Epithelial cell of esophagus (primary cell): ENCODE data around the gene NAA35.
A peak's percentile ranks its signal among the peaks of the same experiment; 100 is the strongest.
"Not testable (repeated sequence)": the region's sequence is repeated elsewhere in the genome, so short reads cannot be mapped to it uniquely, and the experiment has no call there.

Source experiments
- DNase-seq: peaks from one replicate; pipeline ENCODE4 v3.0.0; 2010; ENCODE audit warnings: low read depth
- H3K4me3 ChIP-seq: 2 replicates; pipeline ENCODE4 v1.5.1; 2011; ENCODE audit warnings: mild to moderate bottlenecking, low read length, control low read depth
- TF ChIP-seq, protein P1 (sequence below): IDR thresholded peaks from 2 replicates; pipeline ENCODE4 v1.5.1; 2011; ENCODE audit warnings: low read depth, mild to moderate bottlenecking, low read length, control low read depth, inconsistent platforms; ENCODE audit not compliant: insufficient read depth; ENCODE audit errors: missing control alignments

Gene NAA35

DNA sequence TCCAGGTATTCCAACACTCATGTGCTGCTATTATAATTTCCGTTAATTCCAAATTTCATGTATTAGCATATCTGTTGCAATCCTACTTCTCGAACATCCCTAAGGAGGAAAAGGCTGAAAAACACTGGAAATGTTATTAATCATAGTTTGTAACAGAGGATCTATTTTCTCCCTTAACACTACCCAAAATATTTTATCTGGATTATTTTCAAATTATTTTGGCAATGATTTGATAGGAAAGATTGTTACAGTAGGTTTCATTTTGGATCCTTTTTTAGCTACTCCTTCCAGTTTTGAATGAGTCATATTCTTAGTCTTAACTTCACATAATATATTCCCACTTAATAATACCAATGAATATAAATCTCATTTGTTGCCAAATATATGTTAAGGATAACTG lies 13.9 kb upstream of the NAA35 start:
- DNase-seq: no peak
- H3K4me3 ChIP-seq: no peak overlapping the region
- TF ChIP-seq, protein P1, sequence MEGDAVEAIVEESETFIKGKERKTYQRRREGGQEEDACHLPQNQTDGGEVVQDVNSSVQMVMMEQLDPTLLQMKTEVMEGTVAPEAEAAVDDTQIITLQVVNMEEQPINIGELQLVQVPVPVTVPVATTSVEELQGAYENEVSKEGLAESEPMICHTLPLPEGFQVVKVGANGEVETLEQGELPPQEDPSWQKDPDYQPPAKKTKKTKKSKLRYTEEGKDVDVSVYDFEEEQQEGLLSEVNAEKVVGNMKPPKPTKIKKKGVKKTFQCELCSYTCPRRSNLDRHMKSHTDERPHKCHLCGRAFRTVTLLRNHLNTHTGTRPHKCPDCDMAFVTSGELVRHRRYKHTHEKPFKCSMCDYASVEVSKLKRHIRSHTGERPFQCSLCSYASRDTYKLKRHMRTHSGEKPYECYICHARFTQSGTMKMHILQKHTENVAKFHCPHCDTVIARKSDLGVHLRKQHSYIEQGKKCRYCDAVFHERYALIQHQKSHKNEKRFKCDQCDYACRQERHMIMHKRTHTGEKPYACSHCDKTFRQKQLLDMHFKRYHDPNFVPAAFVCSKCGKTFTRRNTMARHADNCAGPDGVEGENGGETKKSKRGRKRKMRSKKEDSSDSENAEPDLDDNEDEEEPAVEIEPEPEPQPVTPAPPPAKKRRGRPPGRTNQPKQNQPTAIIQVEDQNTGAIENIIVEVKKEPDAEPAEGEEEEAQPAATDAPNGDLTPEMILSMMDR: no peak

DNA sequence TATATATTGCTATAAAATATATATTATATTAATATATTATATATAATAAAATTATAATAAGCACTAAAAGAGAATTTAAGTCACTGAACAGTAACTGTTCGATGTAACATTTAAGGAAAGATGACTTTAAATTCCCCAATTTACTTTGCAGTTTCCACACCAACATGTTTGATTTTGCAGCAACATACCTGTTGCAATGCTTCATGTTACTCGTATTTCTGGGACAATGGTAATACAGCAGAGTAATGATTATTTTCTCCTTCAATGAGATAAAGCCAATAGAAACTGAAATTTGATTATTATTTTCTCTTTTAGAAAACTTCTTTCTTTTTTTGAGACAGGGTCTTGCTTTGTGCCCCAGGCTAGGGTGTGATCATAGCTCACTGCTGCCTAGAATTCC lies 9.5 kb upstream of the NAA35 start:
- no peak overlapping the region for H3K4me3 ChIP-seq
- DNase-seq: no peak
- TF ChIP-seq, protein P1: no peak

DNA sequence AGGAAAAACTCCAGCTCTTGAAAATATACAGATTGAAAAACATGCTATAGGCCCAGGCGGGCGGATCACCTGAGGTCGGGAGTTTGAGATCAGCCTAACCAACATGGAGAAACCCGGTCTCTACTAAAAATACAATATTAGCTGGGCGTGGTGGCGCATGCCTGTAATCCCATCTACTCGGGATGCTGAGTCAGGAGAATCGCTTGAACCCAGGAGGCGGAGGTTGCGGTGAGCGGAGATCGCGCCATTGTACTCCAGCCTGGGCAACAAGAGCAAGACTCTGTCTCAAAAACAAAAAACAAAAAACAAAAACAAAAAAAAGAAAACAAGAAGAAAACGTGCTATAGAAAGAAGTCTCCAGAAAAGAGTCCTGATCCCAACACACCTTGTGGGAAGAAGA lies 5.0 kb upstream of the NAA35 start:
- H3K4me3 ChIP-seq, DNase-seq: not testable (repeated sequence)

GRCh38 chr9:85940275-85940831 lies 593 bp upstream of the NAA35 start:
- DNase-seq: no peak
- TF ChIP-seq, protein P1: no peak
- H3K4me3 ChIP-seq: peak overlapping the region; percentile 63

- TF ChIP-seq, protein P1: no peak
- no peak for DNase-seq
- peak overlapping the region; percentile 81 for H3K4me3 ChIP-seq
Observed at GRCh38 chr9:85941622-85941940, 635 bp downstream of the NAA35 start.

DNA sequence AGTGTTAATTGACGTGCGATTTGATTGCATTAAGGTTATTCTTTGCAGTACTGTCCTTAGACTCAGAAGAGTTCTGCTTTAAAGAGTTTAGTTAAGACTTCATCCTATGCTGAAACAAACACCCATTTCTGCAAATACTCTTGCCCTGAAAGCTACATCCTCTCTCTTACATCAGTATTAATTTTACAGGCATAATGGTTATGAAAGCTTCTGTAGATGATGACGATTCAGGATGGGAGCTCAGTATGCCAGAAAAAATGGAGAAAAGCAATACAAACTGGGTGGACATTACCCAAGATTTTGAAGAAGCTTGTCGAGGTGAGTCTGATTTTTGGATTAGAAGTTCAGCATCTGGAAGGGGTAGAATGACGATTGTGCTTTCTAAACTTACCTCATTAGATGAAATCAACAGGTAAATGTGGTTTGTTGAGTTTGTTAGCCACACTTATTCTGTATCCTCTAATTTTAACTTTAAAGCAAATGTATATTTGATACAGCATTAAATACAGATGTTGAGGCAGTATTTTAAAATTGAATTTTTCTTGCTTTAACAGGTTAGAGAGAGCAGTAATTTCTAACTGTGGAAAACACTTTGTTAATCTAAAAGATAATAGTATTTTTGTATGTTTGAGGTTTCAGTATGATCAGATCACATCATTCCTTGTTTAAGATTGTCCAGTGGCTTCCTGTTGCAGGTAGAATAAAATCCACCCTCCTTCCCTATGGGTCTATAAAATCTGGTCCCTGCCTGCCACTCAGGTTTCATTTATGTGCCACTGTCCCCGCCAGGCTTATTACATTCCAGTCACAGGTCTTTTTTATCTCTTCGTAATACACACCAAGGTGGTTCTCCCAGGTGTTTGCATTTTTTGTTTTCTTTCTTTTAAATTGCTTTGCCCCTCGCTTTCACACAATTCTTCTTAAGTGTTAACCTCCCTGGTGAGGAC lies 1.3 kb downstream of the NAA35 start:
- TF ChIP-seq, protein P1: no peak
- H3K4me3 ChIP-seq: peak overlapping the region; percentile 81
- DNase-seq: no peak

GRCh38 chr9:85942913-85943709 lies 2.2 kb downstream of the NAA35 start:
- TF ChIP-seq, protein P1: no peak
- peak; percentile 30 for DNase-seq
- peak overlapping the region; percentile 7 for H3K4me3 ChIP-seq
